A549 (cell line): ENCODE data around the gene MKNK1. TPM values are rescaled to one million over a fixed set of nuclear protein-coding genes. Genes with fewer than 3 reads are reported as not detected.
A peak's percentile ranks its signal among the peaks of the same experiment; 100 is the strongest.

Experiments
- ATAC-seq, 2 experiments: fragments of 200-7000 bp in 1 of 2; fragments of >200 bp in 1 of 2; cut with Nextera tagmentation in 1 of 2; cut with Tn5 transposase in 1 of 2; 3 replicates each; pipeline versions ENCODE4 v1.8.0 to v1.9.1; 2018 to 2020; ENCODE audit warnings: mild to moderate bottlenecking in 1 of 2, moderate library complexity in 1 of 2
- CTCF ChIA-PET: fragments of 300-600 bp; sonication (Branson Sonifier 250); formaldehyde crosslinking; extraction: SDS; loops from one replicate; lab custom pipeline; 2021; ENCODE audit warnings: antibody characterized with exemption, inconsistent platforms; lab: Yijun Ruan, JAX
- POLR2A ChIA-PET: fragments of 350-600 bp; formaldehyde crosslinking; extraction: SDS; loops from one replicate; lab custom pipeline; 2021; ENCODE audit warnings: antibody characterized with exemption, inconsistent platforms; lab: Yijun Ruan, JAX
- DNase-seq, 2 experiments: peaks; one replicate each; pipeline versions ENCODE4 v3.0.0 to v3.0.0-alpha.2; 2011 to 2016; ENCODE audit warnings: low read depth in 1 of 2, low spot score in 1 of 2
- FAIRE-seq: peaks from 2 replicates; lab custom pipeline; 2011; peaks lifted over from hg19 to GRCh38; lab: Jason Lieb, UNC
- H3K27ac ChIP-seq, 2 experiments: fragments of >200 bp; sonication (Bioruptor Twin); formaldehyde crosslinking; 3 replicates each; pipeline ENCODE4 v1.5.1; 2016 to 2017
- H3K4me1 ChIP-seq: fragments of >200 bp; sonication (Bioruptor Twin); formaldehyde crosslinking; 3 replicates; pipeline ENCODE4 v1.6.1; 2016
- H3K4me2 ChIP-seq: fragments of >200 bp; sonication (Bioruptor Twin); formaldehyde crosslinking; 3 replicates; pipeline ENCODE4 v1.6.1; 2016
- H3K4me3 ChIP-seq: fragments of >200 bp; sonication (Bioruptor Twin); formaldehyde crosslinking; 3 replicates; pipeline ENCODE4 v1.5.1; 2016
- H3K9me3 ChIP-seq: fragments of >200 bp; sonication (Bioruptor Twin); formaldehyde crosslinking; 3 replicates; pipeline ENCODE4 v1.6.1; 2016
- ATOH8 ChIP-seq: fragments of 250-450 bp; sonication (Bioruptor Pico); IDR thresholded peaks from 2 replicates; pipeline ENCODE4 v1.5.0; 2020; ENCODE audit warnings: low read depth, mild to moderate bottlenecking, moderate library complexity
- BCL3 ChIP-seq: fragments of >200 bp; sonication (Bioruptor Twin); formaldehyde crosslinking; IDR thresholded peaks from 3 replicates; pipeline ENCODE4 v1.6.1; 2016
- BHLHE40 ChIP-seq: IDR thresholded peaks from 2 replicates; pipeline ENCODE4 v1.6.1; 2012; ENCODE audit warnings: low read depth, low read length, inconsistent platforms
- CBX2 ChIP-seq: fragments of 200-600 bp; sonication (generic); IDR thresholded peaks from 2 replicates; pipeline ENCODE4 v1.6.1; 2016; ENCODE audit warnings: low read depth, mild to moderate bottlenecking, borderline replicate concordance
- E2F6 ChIP-seq: IDR thresholded peaks from 2 replicates; pipeline ENCODE4 v1.6.1; 2012; ENCODE audit warnings: low read depth, borderline replicate concordance
- EHF ChIP-seq: fragments of 250-450 bp; sonication (Bioruptor Pico); IDR thresholded peaks from 2 replicates; pipeline ENCODE4 v1.5.0; 2020; ENCODE audit warnings: mild to moderate bottlenecking
- EP300 ChIP-seq, 2 experiments: fragments of >200 bp; sonication (Bioruptor Twin); formaldehyde crosslinking; IDR thresholded peaks; 2 replicates in 1 of 2; 3 replicates in 1 of 2; pipeline ENCODE4 v1.6.1; 2016 to 2017
- ESRRA ChIP-seq: fragments of 150-350 bp; IDR thresholded peaks from 2 replicates; pipeline ENCODE4 v1.6.1; 2014; ENCODE audit warnings: mild to moderate bottlenecking, low read length, borderline replicate concordance
- HDAC2 ChIP-seq: fragments of 200-600 bp; sonication (generic); IDR thresholded peaks from 2 replicates; pipeline ENCODE4 v1.6.1; 2016
- HEYL ChIP-seq: fragments of 250-450 bp; sonication (Bioruptor Pico); IDR thresholded peaks from 2 replicates; pipeline ENCODE4 v1.8.0; 2021; ENCODE audit warnings: mild to moderate bottlenecking, moderate library complexity
- HMGXB4 ChIP-seq: fragments of 250-450 bp; sonication (Bioruptor Pico); IDR thresholded peaks from 2 replicates; pipeline ENCODE4 v1.5.0; 2021; ENCODE audit warnings: mild to moderate bottlenecking, moderate library complexity, borderline replicate concordance
- HOXA7 ChIP-seq: fragments of 250-450 bp; sonication (Bioruptor Pico); IDR thresholded peaks from 2 replicates; pipeline ENCODE4 v1.5.0; 2020; ENCODE audit warnings: mild to moderate bottlenecking, moderate library complexity
- HOXB13 ChIP-seq: fragments of 250-450 bp; sonication (Bioruptor Pico); IDR thresholded peaks from 2 replicates; pipeline ENCODE4 v1.5.0; 2020; ENCODE audit warnings: low read depth, mild to moderate bottlenecking, moderate library complexity
- KDM1A ChIP-seq: fragments of 200-600 bp; sonication (generic); IDR thresholded peaks from 2 replicates; pipeline ENCODE4 v1.6.1; 2016; ENCODE audit warnings: low read depth, mild to moderate bottlenecking
- KDM5A ChIP-seq: fragments of 200-600 bp; sonication (generic); IDR thresholded peaks from 2 replicates; pipeline ENCODE4 v1.6.1; 2016; ENCODE audit warnings: antibody characterized with exemption, mild to moderate bottlenecking
- MYC ChIP-seq: IDR thresholded peaks from 2 replicates; pipeline ENCODE4 v1.6.1; 2012; ENCODE audit warnings: mild to moderate bottlenecking, inconsistent platforms, low read length, improper control_type of control experiment, borderline replicate concordance
- NPAS2 ChIP-seq: fragments of 250-450 bp; sonication (Bioruptor Pico); IDR thresholded peaks from 2 replicates; pipeline ENCODE4 v1.8.0; 2022; ENCODE audit warnings: mild to moderate bottlenecking, moderate library complexity, borderline replicate concordance
- NR3C1 ChIP-seq: fragments of >200 bp; sonication (Bioruptor Twin); formaldehyde crosslinking; IDR thresholded peaks from 3 replicates; pipeline ENCODE4 v1.6.1; 2017
- RCOR1 ChIP-seq: fragments of 150-350 bp; IDR thresholded peaks from 2 replicates; pipeline ENCODE4 v1.6.1; 2014; ENCODE audit warnings: antibody characterized with exemption, low read length, low read depth
- SMC3 ChIP-seq: fragments of >200 bp; sonication (Bioruptor Twin); formaldehyde crosslinking; IDR thresholded peaks from 3 replicates; pipeline ENCODE4 v1.6.1; 2018; ENCODE audit warnings: inconsistent platforms
- SREBF2 ChIP-seq: fragments of 450-650 bp; IDR thresholded peaks from 2 replicates; pipeline ENCODE4 v1.6.1; 2014; ENCODE audit warnings: mild to moderate bottlenecking, moderate library complexity
- TFCP2L1 ChIP-seq: fragments of 250-450 bp; sonication (Bioruptor Pico); IDR thresholded peaks from 2 replicates; pipeline ENCODE4 v1.5.0; 2021; ENCODE audit warnings: mild to moderate bottlenecking
- ZFP36 ChIP-seq: fragments of 450-650 bp; IDR thresholded peaks from 2 replicates; pipeline ENCODE4 v1.6.1; 2014; ENCODE audit warnings: borderline replicate concordance; ENCODE audit not compliant: partially characterized antibody
- WGBS: methylation state at CpG from one replicate; pipeline ENCODE4 v1.1.6; 2017; ENCODE audit errors: missing lambda C conversion rate; 5-methylcytosine and 5-hydroxymethylcytosine counted together
- polyA plus RNA-seq, 4 experiments: library from polyadenylated mRNA; depleted of rRNA in 3 of 4; stranded (reverse); fragments of >200 nt; fragmentation: RNase III in 1 of 4; extraction: RNeasy Plus Mini Kit Qiagen cat#74134 plus additional on column Dnase treatment in 1 of 4; gene quantifications; 2 replicates in 3 of 4; 3 replicates in 1 of 4; pipeline ENCODE4 v1.2.3, GENCODE V29; 2011 to 2017

The MKNK1 gene
- polyA plus RNA-seq, 2 of the 4 experiments (the other 2 are of a cell fraction), result 20.8 to 28.4 TPM

- TF ChIP-seq HEYL (CRISPR knock-in tag) (no peak), HOXA7 (no peak), BCL3 (no peak), ZFP36 (no peak), CBX2 (no peak)
These were observed 87.0 kb downstream of the MKNK1 start (continued) for GRCh38 chr1:46517010-46517600.

GRCh38 chr1:46516200-46516950 lies 87.7 kb downstream of the MKNK1 start:
- DNase-seq (no peak), ATAC-seq (no peak), FAIRE-seq (no peak)
- Histone ChIP-seq H3K9me3 (no peaks in the 10 kb centered on the region), H3K4me2 (peak overlapping the region; percentile 35; the same call in 1 of the 3 replicates), H3K27ac (peak overlapping the region; percentile 45 to 97; a peak in 4 of 6 replicates), H3K4me3 (no peak overlapping the region), H3K4me1 (peaks cover 51% of the 10 kb centered on the region)
- POLR2A ChIA-PET, result no interaction called here
- TF ChIP-seq NR3C1 (no peak), HMGXB4 (CRISPR knock-in tag) (no peak), NPAS2 (CRISPR knock-in tag) (no peak), KDM1A (no peak), SMC3 (no peak), RCOR1 (no peak), TFCP2L1 (CRISPR knock-in tag) (no peak), KDM5A (no peak), E2F6 (no peak), MYC (no peak), CBX2 (no peak), HDAC2 (no peak), ESRRA (no peak), EHF (CRISPR knock-in tag) (no peak), EP300 (IDR thresholded peaks at IDR 0.05) (no peak)
- WGBS, result 88% methylated on average over 12 of the region's 12 CpGs
- CTCF ChIA-PET, result interaction anchor here (0.6 to 3.6 kb wide), 3 partner anchors 12 to 668 kb away, joined by 3 to 29 read pairs (median 4); no protein-coding TSS in a partner anchor

- no peak for TF ChIP-seq EHF (CRISPR knock-in tag)
- no peak for TF ChIP-seq ATOH8 (CRISPR knock-in tag)
- TF ChIP-seq HOXB13 (CRISPR knock-in tag), result no peak
- TF ChIP-seq KDM5A, result no peak
- no peak for TF ChIP-seq NPAS2 (CRISPR knock-in tag)
- no peak for TF ChIP-seq SREBF2
- no peak for TF ChIP-seq NR3C1
- no peak for TF ChIP-seq BHLHE40
- no peak for TF ChIP-seq TFCP2L1 (CRISPR knock-in tag)
- TF ChIP-seq HDAC2, result no peak
- H3K27ac ChIP-seq, result peak overlapping the region in 1 of 2 experiments; percentile 97; a peak in 3 of 6 replicates
- H3K4me3 ChIP-seq, result no peak overlapping the region
- no peaks in the 10 kb centered on the region for H3K9me3 ChIP-seq
- no peak for DNase-seq
- WGBS, result 100% methylated on average over 1 of the region's 6 CpGs
- no peak for ATAC-seq
- no peak for FAIRE-seq
- ChIA-PET CTCF (interaction anchor here (0.6 to 3.6 kb wide), 3 partner anchors 12 to 669 kb away, joined by 3 to 29 read pairs (median 4); no protein-coding TSS in a partner anchor), POLR2A (no interaction called here)
- H3K4me1 ChIP-seq, result peaks cover 43% of the 10 kb centered on the region
- H3K4me2 ChIP-seq, result no peak overlapping the region
These were observed 88.5 kb downstream of the MKNK1 start for GRCh38 chr1:46515576-46515975.
